ENCODE results near the gene OR13J1. TPM values are rescaled to one million over a fixed set of nuclear protein-coding genes. Genes with fewer than 3 reads are reported as not detected.

Gene OR13J1
- total RNA-seq, 4 donors from 2014 or later, result not detected

GRCh38 chr9:35832814-35833213 is 37.4 kb downstream of the OR13J1 start:
- H3K9me3 ChIP-seq, result no peaks in the 10 kb centered on the region
- H3K36me3 ChIP-seq, result no peaks in the 10 kb centered on the region
- H3K27me3 ChIP-seq, result no peaks in the 10 kb centered on the region
- DNase-seq, result no peak
- intact Hi-C loops (cut with DNase I; ENCODE audit: low total_unique reads), result no loop called here
- H3K27ac ChIP-seq, result no peak overlapping the region
- no peak overlapping the region for H3K4me3 ChIP-seq
- H3K4me1 ChIP-seq, result no peaks in the 10 kb centered on the region
- no peak for TF ChIP-seq POLR2A (IDR thresholded peaks at IDR 0.05)
- no peak for TF ChIP-seq CTCF (IDR thresholded peaks at IDR 0.05)

GRCh38 chr9:35831040-35831439 is 39.2 kb downstream of the OR13J1 start:
- Histone ChIP-seq H3K4me1 (no peaks in the 10 kb centered on the region), H3K27ac (no peak overlapping the region), H3K36me3 (no peaks in the 10 kb centered on the region), H3K9me3 (no peaks in the 10 kb centered on the region), H3K4me3 (no peak overlapping the region), H3K27me3 (no peaks in the 10 kb centered on the region)
- DNase-seq, result no peak
- intact Hi-C loops (cut with DNase I; ENCODE audit: low total_unique reads), result no loop called here
- TF ChIP-seq POLR2A (IDR thresholded peaks at IDR 0.05), result no peak
- no peak for TF ChIP-seq CTCF (IDR thresholded peaks at IDR 0.05)

- no peaks in the 10 kb centered on the region for H3K4me1 ChIP-seq
- no peak for TF ChIP-seq POLR2A (IDR thresholded peaks at IDR 0.05)
- TF ChIP-seq CTCF (IDR thresholded peaks at IDR 0.05), result no peak
- no peaks in the 10 kb centered on the region for H3K27me3 ChIP-seq
- peak overlapping the region; percentile 94 to 95 for H3K27ac ChIP-seq
- no peaks in the 10 kb centered on the region for H3K36me3 ChIP-seq
- no peaks in the 10 kb centered on the region for H3K9me3 ChIP-seq
- intact Hi-C loops (cut with DNase I; ENCODE audit: low total_unique reads), result no loop called here
- H3K4me3 ChIP-seq, result peak overlapping the region; percentile 54 to 58
- no peak for DNase-seq
These were observed 40.5 kb downstream of the OR13J1 start for GRCh38 chr9:35829764-35830096.

GRCh38 chr9:35829084-35829763 is 41.0 kb downstream of the OR13J1 start, which contains the start of gene TMEM8B:
TMEM8B (plus strand) TSS chr9:35829228; CDS start chr9:35829448, 220 bp downstream.
- H3K27me3 ChIP-seq, result no peaks in the 10 kb centered on the region
- peak; percentile 94 to 99 for DNase-seq
- TF ChIP-seq POLR2A (IDR thresholded peaks at IDR 0.05), result peak; percentile 55 to 72
- TF ChIP-seq CTCF (IDR thresholded peaks at IDR 0.05), result no peak
- H3K9me3 ChIP-seq, result no peaks in the 10 kb centered on the region
- no peaks in the 10 kb centered on the region for H3K36me3 ChIP-seq
- peak within 1 kb of the TSS; percentile 54 to 58 for H3K4me3 ChIP-seq
- H3K27ac ChIP-seq, result peak within 1 kb of the TSS; percentile 94 to 95
- intact Hi-C loops (cut with DNase I; ENCODE audit: low total_unique reads), result no loop called here
- H3K4me1 ChIP-seq, result no peaks in the 10 kb centered on the region

- no peaks in the 10 kb centered on the region for H3K9me3 ChIP-seq
- no peaks in the 10 kb centered on the region for H3K27me3 ChIP-seq
- no peak for DNase-seq
- intact Hi-C loops (cut with DNase I; ENCODE audit: low total_unique reads), result no loop called here
- peak within 1 kb of the TSS; percentile 54 to 58 for H3K4me3 ChIP-seq
- no peak for TF ChIP-seq POLR2A (IDR thresholded peaks at IDR 0.05)
- no peak for TF ChIP-seq CTCF (IDR thresholded peaks at IDR 0.05)
- peak within 1 kb of the TSS; percentile 94 to 95 for H3K27ac ChIP-seq
- no peaks in the 10 kb centered on the region for H3K36me3 ChIP-seq
- no peaks in the 10 kb centered on the region for H3K4me1 ChIP-seq
These were observed 41.5 kb downstream of the OR13J1 start, which contains the start of gene FAM221B for GRCh38 chr9:35828716-35829083. FAM221B (minus strand) TSS chr9:35828732; CDS start chr9:35826161, 2,571 bp downstream.
